H9 (cell line): Measurements from ENCODE around the gene PCNX2. TPM values are rescaled to one million over a fixed set of nuclear protein-coding genes. Genes with fewer than 3 reads are reported as not detected.

Experiments
- DNase-seq: peaks from one replicate; pipeline ENCODE4 v3.0.0-alpha.2; 2017
- H2AFZ ChIP-seq: one replicate; pipeline ENCODE4 v1.6.1; 2013; ENCODE audit warnings: mild to moderate bottlenecking, low read length, control low read depth, moderate library complexity
- H2AK5ac ChIP-seq: 2 replicates; pipeline ENCODE4 v1.6.1; 2013; ENCODE audit warnings: low read length, control low read depth, mixed read lengths; ENCODE audit not compliant: insufficient read length
- H2BK120ac ChIP-seq: one replicate; pipeline ENCODE4 v1.6.1; 2013; ENCODE audit warnings: low read depth, mild to moderate bottlenecking, low read length, control low read depth, inconsistent platforms; ENCODE audit not compliant: poor library complexity, severe bottlenecking
- H2BK12ac ChIP-seq: 2 replicates; pipeline ENCODE4 v1.6.1; 2013; ENCODE audit warnings: low read length, control low read depth, mixed read lengths, low read depth; ENCODE audit not compliant: insufficient read length
- H2BK15ac ChIP-seq: 2 replicates; pipeline ENCODE4 v1.6.1; 2013; ENCODE audit warnings: low read depth, low read length, control low read depth
- H2BK20ac ChIP-seq: one replicate; pipeline ENCODE4 v1.6.1; 2013; ENCODE audit warnings: low read depth, mild to moderate bottlenecking, low read length, control low read depth, inconsistent platforms; ENCODE audit not compliant: poor library complexity, severe bottlenecking
- H2BK5ac ChIP-seq: 2 replicates; pipeline ENCODE4 v1.6.1; 2013; ENCODE audit warnings: low read length, control low read depth, mixed read lengths; ENCODE audit not compliant: insufficient read length
- H3K14ac ChIP-seq: 2 replicates; pipeline ENCODE4 v1.6.1; 2013; ENCODE audit warnings: low read length, control low read depth; ENCODE audit not compliant: insufficient read depth
- H3K18ac ChIP-seq: 2 replicates; pipeline ENCODE4 v1.6.1; 2013; ENCODE audit warnings: low read depth, mild to moderate bottlenecking, mixed read lengths, low read length, control low read depth; ENCODE audit not compliant: insufficient read length
- H3K23ac ChIP-seq: 2 replicates; pipeline ENCODE4 v1.6.1; 2013; ENCODE audit warnings: low read length, control low read depth, mixed read lengths, low read depth; ENCODE audit not compliant: insufficient read length
- H3K23me2 ChIP-seq: 2 replicates; pipeline ENCODE4 v1.6.1; 2013; ENCODE audit warnings: low read depth, mild to moderate bottlenecking, mixed read lengths, low read length, control low read depth; ENCODE audit not compliant: insufficient read length, poor library complexity, severe bottlenecking
- H3K27ac ChIP-seq: 2 replicates; pipeline ENCODE4 v1.5.1; 2013; ENCODE audit warnings: low read length, control low read depth, mixed read lengths, low read depth; ENCODE audit not compliant: insufficient read length
- H3K27me3 ChIP-seq: 2 replicates; pipeline ENCODE4 v1.6.1; 2013; ENCODE audit warnings: low read length, control low read depth, inconsistent platforms; ENCODE audit not compliant: insufficient read depth
- H3K4ac ChIP-seq: 2 replicates; pipeline ENCODE4 v1.6.1; 2013; ENCODE audit warnings: low read depth, mild to moderate bottlenecking, control low read depth, inconsistent platforms, low read length, moderate library complexity
- H3K4me1 ChIP-seq: 2 replicates; pipeline ENCODE4 v1.6.1; 2013; ENCODE audit warnings: low read length, control low read depth, inconsistent platforms; ENCODE audit not compliant: insufficient read depth
- H3K4me2 ChIP-seq: 2 replicates; pipeline ENCODE4 v1.6.1; 2013; ENCODE audit warnings: low read length, control low read depth, mixed read lengths; ENCODE audit not compliant: insufficient read length, insufficient read depth
- H3K56ac ChIP-seq: 2 replicates; pipeline ENCODE4 v1.6.1; 2013; ENCODE audit warnings: low read depth, mild to moderate bottlenecking, mixed read lengths, low read length, control low read depth; ENCODE audit not compliant: insufficient read length
- H3K79me1 ChIP-seq: 2 replicates; pipeline ENCODE4 v1.6.1; 2013; ENCODE audit warnings: low read depth, mild to moderate bottlenecking, moderate library complexity, low read length, control low read depth, inconsistent platforms; ENCODE audit not compliant: insufficient read depth, poor library complexity, severe bottlenecking
- H3K79me2 ChIP-seq: 2 replicates; pipeline ENCODE4 v1.6.1; 2013; ENCODE audit warnings: low read length, control low read depth, inconsistent platforms; ENCODE audit not compliant: insufficient read depth
- H3K9ac ChIP-seq: 2 replicates; pipeline ENCODE4 v1.6.1; 2013; ENCODE audit warnings: low read length, control low read depth, mixed read lengths; ENCODE audit not compliant: insufficient read length; ENCODE audit errors: extremely low read depth
- H3K9me3 ChIP-seq: one replicate; pipeline ENCODE4 v1.6.1; 2013; ENCODE audit warnings: low read depth, low read length, inconsistent platforms; ENCODE audit not compliant: control insufficient read depth
- H3T11ph ChIP-seq: one replicate; pipeline ENCODE4 v1.6.1; 2013; ENCODE audit warnings: mild to moderate bottlenecking, low read length, control low read depth, inconsistent platforms
- H4K20me1 ChIP-seq: one replicate; pipeline ENCODE4 v1.6.1; 2013; ENCODE audit not compliant: control insufficient read depth, insufficient read length, insufficient read depth
- H4K5ac ChIP-seq: 2 replicates; pipeline ENCODE4 v1.6.1; 2013; ENCODE audit warnings: low read depth, mild to moderate bottlenecking, mixed read lengths, low read length, control low read depth; ENCODE audit not compliant: insufficient read length
- H4K8ac ChIP-seq: replicated peaks from 2 replicates; pipeline ENCODE4 v1.6.1; 2013; ENCODE audit warnings: low read length, control low read depth, mixed read lengths, low read depth; ENCODE audit not compliant: insufficient read length
- H4K91ac ChIP-seq: 2 replicates; pipeline ENCODE4 v1.6.1; 2013; ENCODE audit warnings: low read depth, mild to moderate bottlenecking, moderate library complexity, mixed read lengths, low read length, control low read depth; ENCODE audit not compliant: insufficient read length
- H3K27ac Mint-ChIP-seq, 3 experiments: 2 replicates in 2 of 3; 3 replicates in 1 of 3; pipeline ENCODE4 v1.8.0; 2020 to 2021; ENCODE audit warnings: mixed read lengths in 3 of 3, mild to moderate bottlenecking in 1 of 3, moderate library complexity in 1 of 3
- H3K27me3 Mint-ChIP-seq: 2 replicates; pipeline ENCODE4 v1.8.0; 2021; ENCODE audit warnings: low read depth, mild to moderate bottlenecking, moderate library complexity, mixed read lengths
- H3K36me3 Mint-ChIP-seq, 3 experiments: 2 replicates in 2 of 3; 3 replicates in 1 of 3; pipeline ENCODE4 v1.8.0; 2020 to 2021; ENCODE audit warnings: low read depth in 3 of 3, mixed read lengths in 3 of 3; ENCODE audit not compliant: insufficient read depth in 1 of 3
- H3K4me1 Mint-ChIP-seq, 2 experiments: 2 replicates each; pipeline ENCODE4 v1.8.0; 2020; ENCODE audit warnings: mixed read lengths in 2 of 2
- H3K4me3 Mint-ChIP-seq, 2 experiments: 2 replicates in 1 of 2; 3 replicates in 1 of 2; pipeline ENCODE4 v1.8.0; 2020 to 2021; ENCODE audit warnings: mild to moderate bottlenecking in 2 of 2, mixed read lengths in 2 of 2, moderate library complexity in 1 of 2
- H3K9me3 Mint-ChIP-seq, 2 experiments: 2 replicates in 1 of 2; 3 replicates in 1 of 2; pipeline ENCODE4 v1.8.0; 2020; ENCODE audit warnings: mild to moderate bottlenecking in 2 of 2, mixed read lengths in 2 of 2, moderate library complexity in 1 of 2
- CTCF ChIP-seq: fragments of 200-600 bp; sonication (generic); conservative IDR thresholded peaks from 3 replicates; pipeline ENCODE4 v1.8.0; 2021; ENCODE audit warnings: antibody characterized with exemption, mild to moderate bottlenecking
- whole genome bisulfite sequencing: extraction: QIAGEN DNeasy Blood & Tissue Kit; methylation state at CpG from one replicate; pipeline ENCODE4 v1.1.7; 2013; ENCODE audit warnings: missing lambda C conversion rate, low lambda C conversion rate, mixed read lengths; ENCODE audit not compliant: insufficient read length; ENCODE audit errors: extremely low coverage; 5-methylcytosine and 5-hydroxymethylcytosine counted together
- total RNA-seq: library from RNA; stranded (reverse); gene quantifications from 2 replicates; pipeline ENCODE4 v1.2.1, GENCODE V29; 2021

Gene PCNX2
- total RNA-seq, 1 experiment from 2014 or later = 45.1 TPM

- no peak overlapping the region for H3K4me2 ChIP-seq
These were observed 302.0 kb downstream of the PCNX2 start for GRCh38 chr1:232993555-232993954.

More at GRCh38 chr1:232993555-232993954, 302.0 kb downstream of the PCNX2 start:
- no peak overlapping the region for H2AK5ac ChIP-seq
- H3K9me3 Mint-ChIP-seq = peaks cover 27 to 38% of the 10 kb centered on the region in 2 experiments
- DNase-seq = no peak
- no peak overlapping the region for H4K91ac ChIP-seq
- H3K79me2 ChIP-seq = no peaks in the 10 kb centered on the region
- H3K14ac ChIP-seq = no peak overlapping the region
- H2BK15ac ChIP-seq = no peak overlapping the region
- H2BK12ac ChIP-seq = no peak overlapping the region
- H3K4me3 Mint-ChIP-seq = no peak overlapping the region
- H2BK120ac ChIP-seq = no peak overlapping the region
- H4K20me1 ChIP-seq = no peaks in the 10 kb centered on the region
- H2BK20ac ChIP-seq = no peak overlapping the region
- TF ChIP-seq CTCF = no peak
- H3K9ac ChIP-seq = no peak overlapping the region
- no peak overlapping the region for H4K8ac ChIP-seq
- no peaks in the 10 kb centered on the region for H3K23me2 ChIP-seq
- H3K9me3 ChIP-seq = peaks cover 18% of the 10 kb centered on the region
- H3K4me1 ChIP-seq = no peaks in the 10 kb centered on the region
- H4K5ac ChIP-seq = no peak overlapping the region
- H3T11ph ChIP-seq = no peak overlapping the region
- H3K4ac ChIP-seq = no peak overlapping the region
- no peaks in the 10 kb centered on the region; the same call in 1 of the 2 replicates for H3K27me3 Mint-ChIP-seq
- H3K4me1 Mint-ChIP-seq = peaks cover 4 to 10% of the 10 kb centered on the region in 2 experiments
- H3K23ac ChIP-seq = no peak overlapping the region
- H3K56ac ChIP-seq = no peak overlapping the region
- peaks cover 76 to 83% (median 78%) of the 10 kb centered on the region in 3 experiments for H3K36me3 Mint-ChIP-seq
- no peak overlapping the region for H3K27ac ChIP-seq
- no peaks in the 10 kb centered on the region for H3K27me3 ChIP-seq
- no peak overlapping the region for H2AFZ ChIP-seq
- H3K27ac Mint-ChIP-seq = no peak overlapping the region
- no peaks in the 10 kb centered on the region for H3K79me1 ChIP-seq
- WGBS = no CpG with 5 or more reads among the region's 3 CpGs
- no peak overlapping the region for H2BK5ac ChIP-seq
- no peak overlapping the region for H3K18ac ChIP-seq
